ENCODE measurements around the gene SYNJ2BP.

Gene SYNJ2BP

GRCh38 chr14:70391493-70392391, 25.1 kb downstream of the SYNJ2BP start:
- no peak for DNase-seq

- DNase-seq = no peak
Observed at GRCh38 chr14:70382536-70382935, 34.4 kb downstream of the SYNJ2BP start.

DNA sequence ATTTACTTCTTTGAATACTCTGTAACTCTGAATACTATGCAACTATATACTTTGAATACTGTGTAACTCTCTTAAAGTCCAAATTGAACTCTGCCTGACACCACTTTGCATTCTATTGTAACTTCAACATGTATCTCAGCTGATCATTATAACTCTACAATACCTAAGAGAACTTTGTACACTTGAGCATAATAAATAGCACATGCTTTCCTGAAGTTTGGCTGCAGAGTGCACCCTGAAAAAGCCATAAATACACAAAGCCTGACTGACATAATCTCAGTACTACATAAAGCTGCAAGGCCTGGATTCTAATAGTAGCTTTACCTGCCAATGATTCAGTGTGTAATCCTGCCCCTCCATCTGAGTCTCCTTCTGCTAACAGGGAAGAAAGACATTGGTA, 36.1 kb downstream of the SYNJ2BP start:
- DNase-seq = no peak

DNA sequence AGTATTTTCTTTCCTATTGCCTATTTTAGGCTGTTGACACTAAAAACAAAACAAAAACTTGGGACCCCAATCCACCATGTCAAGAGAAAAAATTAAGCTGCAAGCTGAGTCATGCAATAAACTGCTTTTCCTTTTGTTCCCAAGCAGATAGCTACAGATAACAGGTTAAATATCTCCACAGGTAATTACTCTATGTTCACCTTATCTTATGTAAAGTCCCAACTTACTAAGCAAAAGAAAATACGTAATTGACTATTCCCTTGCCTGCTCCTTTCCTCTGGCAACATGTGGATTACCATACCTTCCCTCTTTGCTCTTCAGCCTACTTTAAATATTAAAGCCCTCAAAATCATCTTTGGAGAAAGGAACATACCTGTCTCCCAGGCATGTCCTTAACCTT, 38.2 kb downstream of the SYNJ2BP start:
- no peak for DNase-seq

Data from hippocampal formation (tissue), 2 donors.